Measurements from ENCODE around the gene LCNL1. TPM values are rescaled to one million over a fixed set of nuclear protein-coding genes. Genes with fewer than 3 reads are reported as not detected.

LCNL1 gene
- total and polyA plus RNA-seq, 2 donors (not counting 1 experiment from before 2014, with no cell fraction given) = not detected

DNA sequence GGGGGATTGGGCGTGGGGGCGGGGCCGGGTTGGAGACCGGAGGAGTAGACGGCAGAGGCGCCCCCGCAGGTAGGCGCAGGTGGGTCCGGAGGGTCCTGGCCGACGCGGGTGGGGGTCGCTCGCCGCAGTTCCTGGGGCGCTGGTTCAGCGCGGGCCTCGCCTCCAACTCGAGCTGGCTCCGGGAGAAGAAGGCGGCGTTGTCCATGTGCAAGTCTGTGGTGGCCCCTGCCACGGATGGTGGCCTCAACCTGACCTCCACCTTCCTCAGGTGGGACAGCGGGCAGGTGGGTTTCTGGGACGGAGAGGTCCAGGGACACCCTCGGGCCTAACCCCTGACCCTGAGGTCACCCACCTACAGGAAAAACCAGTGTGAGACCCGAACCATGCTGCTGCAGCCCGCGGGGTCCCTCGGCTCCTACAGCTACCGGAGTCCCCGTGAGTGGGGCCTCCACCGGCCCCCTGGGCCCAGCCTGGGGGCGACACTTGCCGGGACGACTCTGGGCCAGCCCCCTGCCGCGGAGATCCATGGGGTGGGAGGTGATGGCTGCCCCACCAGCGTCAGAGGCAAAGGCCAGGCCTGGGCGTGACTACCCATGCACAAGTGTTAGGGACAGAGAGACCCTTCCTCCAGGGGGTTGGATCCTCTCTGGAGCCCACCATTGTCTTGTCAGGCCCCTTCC lies 3.8 kb upstream of the LCNL1 start:
- DNase-seq (no peak), ATAC-seq (ENCODE audit: low read depth) (no peak)
- ChIA-PET POLR2A (interaction anchor here (0.6 to 1.1 kb wide), 2 partner anchors 13 to 486 kb away, joined by 3 to 4 read pairs; partner anchors contain the start of gene PAXX), CTCF (no interaction called here)
- Mint-ChIP-seq H3K4me1 (peaks cover 7% of the 10 kb centered on the region), H3K27me3 (peaks cover 17% of the 10 kb centered on the region), H3K4me3 (no peak overlapping the region), H3K27ac (no peak overlapping the region), H3K9me3 (ENCODE audit: insufficient read depth) (no peaks in the 10 kb centered on the region)
- Histone ChIP-seq H3K4me1 (ENCODE audit: control insufficient read depth in 2 of 2, insufficient read depth in 2 of 2, low read length in 2 of 2) (peaks cover 3 to 5% of the 10 kb centered on the region in 2 donors), H3K79me2 (ENCODE audit: control insufficient read depth, insufficient read depth, low read length) (no peaks in the 10 kb centered on the region), H3K4me3 (ENCODE audit: control extremely low read depth in 1 of 5, extremely low read depth in 1 of 5, insufficient read depth in 1 of 5, low read depth in 2 of 5, low read length in 4 of 5) (no peak overlapping the region), H4K20me1 (ENCODE audit: control insufficient read depth, insufficient read depth, low read length, poor library complexity, severe bottlenecking) (no peaks in the 10 kb centered on the region), H3K9me3 (ENCODE audit: control extremely low read depth in 1 of 3, control insufficient read depth in 2 of 3, insufficient read depth in 1 of 3, low read length in 2 of 3) (peaks cover 0 to 13% (median 0%) of the 10 kb centered on the region in 3 donors), H3K4me2 (replicated peaks; ENCODE audit: low read depth, low read length, poor library complexity, severe bottlenecking) (no peak overlapping the region), H3K9ac (ENCODE audit: low read length) (no peak overlapping the region), H2AFZ (ENCODE audit: insufficient read depth, low read depth, low read length, poor library complexity, severe bottlenecking) (no peak overlapping the region), H3K36me3 (replicated peaks in 1 of 2; ENCODE audit: control extremely low read depth in 1 of 2, control insufficient read depth in 1 of 2, extremely low read depth in 1 of 2, insufficient read depth in 2 of 2, low read length in 1 of 2) (no peaks in the 10 kb centered on the region), H3K27ac (ENCODE audit: low read length in 2 of 2) (no peak overlapping the region), H3K27me3 (replicated peaks in 1 of 4; ENCODE audit: control extremely low read depth in 1 of 4, control insufficient read depth in 3 of 4, insufficient read depth in 4 of 4, low read length in 3 of 4) (peaks cover 0 to 66% (median 10%) of the 10 kb centered on the region in 4 experiments)
- intact Hi-C loops (cut with micrococcal nuclease) = no loop called here
- 61% methylated on average over 41 of the region's 41 CpGs for WGBS (ENCODE audit: insufficient coverage)
- TF ChIP-seq, protein P1, sequence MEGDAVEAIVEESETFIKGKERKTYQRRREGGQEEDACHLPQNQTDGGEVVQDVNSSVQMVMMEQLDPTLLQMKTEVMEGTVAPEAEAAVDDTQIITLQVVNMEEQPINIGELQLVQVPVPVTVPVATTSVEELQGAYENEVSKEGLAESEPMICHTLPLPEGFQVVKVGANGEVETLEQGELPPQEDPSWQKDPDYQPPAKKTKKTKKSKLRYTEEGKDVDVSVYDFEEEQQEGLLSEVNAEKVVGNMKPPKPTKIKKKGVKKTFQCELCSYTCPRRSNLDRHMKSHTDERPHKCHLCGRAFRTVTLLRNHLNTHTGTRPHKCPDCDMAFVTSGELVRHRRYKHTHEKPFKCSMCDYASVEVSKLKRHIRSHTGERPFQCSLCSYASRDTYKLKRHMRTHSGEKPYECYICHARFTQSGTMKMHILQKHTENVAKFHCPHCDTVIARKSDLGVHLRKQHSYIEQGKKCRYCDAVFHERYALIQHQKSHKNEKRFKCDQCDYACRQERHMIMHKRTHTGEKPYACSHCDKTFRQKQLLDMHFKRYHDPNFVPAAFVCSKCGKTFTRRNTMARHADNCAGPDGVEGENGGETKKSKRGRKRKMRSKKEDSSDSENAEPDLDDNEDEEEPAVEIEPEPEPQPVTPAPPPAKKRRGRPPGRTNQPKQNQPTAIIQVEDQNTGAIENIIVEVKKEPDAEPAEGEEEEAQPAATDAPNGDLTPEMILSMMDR (IDR thresholded peaks at IDR 0.05) = no peak
- TF ChIP-seq EZH2 (IDR thresholded peaks at IDR 0.05; ENCODE audit: borderline replicate concordance, insufficient read depth, low read depth, low read length, poor library complexity, severe bottlenecking) = no peak

DNA sequence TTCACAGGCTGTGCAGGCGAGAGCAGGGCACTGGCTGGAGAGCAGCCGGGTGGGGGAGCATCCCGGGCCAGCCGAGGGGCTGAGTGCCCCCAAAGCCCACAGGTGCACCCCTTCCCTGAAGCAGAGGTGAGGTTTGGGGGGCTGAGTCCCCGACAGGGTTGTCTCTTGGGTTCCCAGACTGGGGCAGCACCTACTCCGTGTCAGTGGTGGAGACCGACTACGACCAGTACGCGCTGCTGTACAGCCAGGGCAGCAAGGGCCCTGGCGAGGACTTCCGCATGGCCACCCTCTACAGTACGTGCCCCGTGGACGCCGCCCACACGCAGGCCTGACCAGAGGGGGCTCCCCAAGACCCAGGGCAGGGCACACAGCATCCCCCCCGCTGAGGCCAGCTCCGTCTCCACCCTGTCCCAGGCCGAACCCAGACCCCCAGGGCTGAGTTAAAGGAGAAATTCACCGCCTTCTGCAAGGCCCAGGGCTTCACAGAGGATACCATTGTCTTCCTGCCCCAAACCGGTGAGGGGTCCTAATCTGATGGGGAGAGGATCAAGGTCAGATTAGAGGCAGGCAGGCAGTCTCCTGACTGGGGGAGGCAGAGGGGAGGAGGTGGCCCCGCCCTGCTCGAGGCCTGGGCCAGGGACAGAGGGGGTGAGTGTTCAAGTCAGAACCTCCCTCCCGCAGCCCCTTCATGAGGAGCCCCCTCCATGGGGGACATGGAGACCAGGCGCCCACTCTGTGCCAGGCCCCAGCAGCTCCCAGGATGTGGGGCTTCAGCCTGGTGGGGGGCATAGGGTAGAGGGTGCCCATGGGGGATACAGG lies 2.8 kb upstream of the LCNL1 start:
- Mint-ChIP-seq H3K4me3 (no peak overlapping the region), H3K4me1 (peaks cover 7% of the 10 kb centered on the region), H3K9me3 (ENCODE audit: insufficient read depth) (no peaks in the 10 kb centered on the region), H3K27me3 (peaks cover 19% of the 10 kb centered on the region), H3K27ac (no peak overlapping the region)
- ChIA-PET CTCF (no interaction called here), POLR2A (no interaction called here)
- no peak for ATAC-seq (ENCODE audit: low read depth)
- Histone ChIP-seq H3K4me1 (ENCODE audit: control insufficient read depth in 2 of 2, insufficient read depth in 2 of 2, low read length in 2 of 2) (peaks cover 6 to 11% of the 10 kb centered on the region in 2 donors), H3K9me3 (ENCODE audit: control extremely low read depth in 1 of 3, control insufficient read depth in 2 of 3, insufficient read depth in 1 of 3, low read length in 2 of 3) (peaks cover 0 to 13% (median 0%) of the 10 kb centered on the region in 3 donors), H4K20me1 (ENCODE audit: control insufficient read depth, insufficient read depth, low read length, poor library complexity, severe bottlenecking) (no peaks in the 10 kb centered on the region), H3K4me2 (replicated peaks; ENCODE audit: low read depth, low read length, poor library complexity, severe bottlenecking) (no peak overlapping the region), H3K36me3 (replicated peaks in 1 of 2; ENCODE audit: control extremely low read depth in 1 of 2, control insufficient read depth in 1 of 2, extremely low read depth in 1 of 2, insufficient read depth in 2 of 2, low read length in 1 of 2) (no peaks in the 10 kb centered on the region), H3K4me3 (ENCODE audit: control extremely low read depth in 1 of 5, extremely low read depth in 1 of 5, insufficient read depth in 1 of 5, low read depth in 2 of 5, low read length in 4 of 5) (no peak overlapping the region), H2AFZ (ENCODE audit: insufficient read depth, low read depth, low read length, poor library complexity, severe bottlenecking) (no peak overlapping the region), H3K9ac (ENCODE audit: low read length) (no peak overlapping the region), H3K79me2 (ENCODE audit: control insufficient read depth, insufficient read depth, low read length) (no peaks in the 10 kb centered on the region), H3K27me3 (replicated peaks in 1 of 4; ENCODE audit: control extremely low read depth in 1 of 4, control insufficient read depth in 3 of 4, insufficient read depth in 4 of 4, low read length in 3 of 4) (peaks cover 0 to 76% (median 17%) of the 10 kb centered on the region in 4 experiments), H3K27ac (ENCODE audit: low read length in 2 of 2) (no peak overlapping the region)
- intact Hi-C loops (cut with micrococcal nuclease) = no loop called here
- DNase-seq = no peak
- WGBS (ENCODE audit: insufficient coverage) = 86% methylated on average over 25 of the region's 26 CpGs
- TF ChIP-seq EZH2 (IDR thresholded peaks at IDR 0.05; ENCODE audit: borderline replicate concordance, insufficient read depth, low read depth, low read length, poor library complexity, severe bottlenecking) = no peak
- TF ChIP-seq, protein P1 (IDR thresholded peaks at IDR 0.05) = no peak
